Glutamatergic neuron (in vitro differentiated cells): Measurements from ENCODE around the gene UBR4. TPM values are rescaled to one million over a fixed set of nuclear protein-coding genes. Genes with fewer than 3 reads are reported as not detected.
"Not testable (repeated sequence)": the region's sequence is repeated elsewhere in the genome, so short reads cannot be mapped to it uniquely, and the experiment has no call there.

Experiments
- DNase-seq: peaks from one replicate; pipeline ENCODE4 v3.0.0; 2022
- H3K27ac Mint-ChIP-seq: one replicate; pipeline ENCODE4 v1.8.0; 2020; ENCODE audit warnings: mild to moderate bottlenecking, mixed read lengths, inconsistent platforms; ENCODE audit not compliant: unreplicated experiment
- H3K27me3 Mint-ChIP-seq: one replicate; pipeline ENCODE4 v1.8.0; 2020; ENCODE audit warnings: mild to moderate bottlenecking, moderate library complexity, mixed read lengths, inconsistent platforms; ENCODE audit not compliant: unreplicated experiment
- H3K36me3 Mint-ChIP-seq: one replicate; pipeline ENCODE4 v1.8.0; 2020; ENCODE audit warnings: mild to moderate bottlenecking, mixed read lengths, inconsistent platforms; ENCODE audit not compliant: unreplicated experiment
- H3K4me1 Mint-ChIP-seq: one replicate; pipeline ENCODE4 v1.8.0; 2020; ENCODE audit warnings: mild to moderate bottlenecking, low read depth, mixed read lengths, inconsistent platforms; ENCODE audit not compliant: unreplicated experiment
- H3K4me3 Mint-ChIP-seq: one replicate; pipeline ENCODE4 v1.8.0; 2020; ENCODE audit warnings: mild to moderate bottlenecking, mixed read lengths, inconsistent platforms; ENCODE audit not compliant: unreplicated experiment
- H3K9me3 Mint-ChIP-seq: one replicate; pipeline ENCODE4 v1.8.0; 2020; ENCODE audit warnings: mild to moderate bottlenecking, moderate library complexity, mixed read lengths, inconsistent platforms; ENCODE audit not compliant: unreplicated experiment
- CTCF ChIP-seq: fragments of 200-600 bp; sonication (generic); IDR thresholded peaks from one replicate; pipeline ENCODE4 v1.5.0; 2021; ENCODE audit not compliant: partially characterized antibody, unreplicated experiment
- total RNA-seq: library from RNA; stranded (reverse); fragmentation: NEBNext Ultra II Directional; extraction: Animal tissue kit (Norgen Biotek cat#: 25700); gene quantifications from one replicate; pipeline ENCODE4 v1.2.1, GENCODE V29; 2021; ENCODE audit not compliant: unreplicated experiment

The UBR4 gene
- total RNA-seq, 1 donor from 2014 or later = 176 TPM

GRCh38 chr1:19219451-19219850 lies 9.4 kb upstream of the UBR4 start:
- Mint-ChIP-seq H3K27ac (peak overlapping the region; percentile 2), H3K4me1 (no peaks in the 10 kb centered on the region), H3K36me3 (peaks cover 8% of the 10 kb centered on the region), H3K9me3 (no peaks in the 10 kb centered on the region), H3K4me3 (no peak overlapping the region), H3K27me3 (peaks cover 3% of the 10 kb centered on the region)
- TF ChIP-seq CTCF = no peak
- no peak for DNase-seq

- not testable (repeated sequence) for DNase-seq, H3K9me3 Mint-ChIP-seq, H3K27me3 Mint-ChIP-seq, H3K4me3 Mint-ChIP-seq, H3K27ac Mint-ChIP-seq, H3K4me1 Mint-ChIP-seq, H3K36me3 Mint-ChIP-seq
Observed at GRCh38 chr1:19216585-19216984, 6.5 kb upstream of the UBR4 start.

- Mint-ChIP-seq H3K27ac (no peak overlapping the region), H3K4me3 (no peak overlapping the region), H3K9me3 (no peaks in the 10 kb centered on the region), H3K27me3 (peaks cover 3% of the 10 kb centered on the region), H3K36me3 (no peaks in the 10 kb centered on the region), H3K4me1 (peaks cover 6% of the 10 kb centered on the region)
- TF ChIP-seq CTCF = no peak
- no peak for DNase-seq
Observed at GRCh38 chr1:19213580-19213979, 3.5 kb upstream of the UBR4 start.

- DNase-seq = no peak
- H3K27me3 Mint-ChIP-seq = peaks cover 3% of the 10 kb centered on the region
- H3K27ac Mint-ChIP-seq = no peak overlapping the region
- no peak for TF ChIP-seq CTCF
- no peaks in the 10 kb centered on the region for H3K9me3 Mint-ChIP-seq
- no peaks in the 10 kb centered on the region for H3K36me3 Mint-ChIP-seq
- H3K4me1 Mint-ChIP-seq = peaks cover 9% of the 10 kb centered on the region
- H3K4me3 Mint-ChIP-seq = no peak overlapping the region
Observed at GRCh38 chr1:19212167-19212566, 2.1 kb upstream of the UBR4 start.

- H3K4me3 Mint-ChIP-seq = peak overlapping the region; percentile 91
- H3K27ac Mint-ChIP-seq = peak overlapping the region; percentile 92
- TF ChIP-seq CTCF = no peak
- no peaks in the 10 kb centered on the region for H3K36me3 Mint-ChIP-seq
- DNase-seq = no peak
- H3K27me3 Mint-ChIP-seq = no peaks in the 10 kb centered on the region
- H3K9me3 Mint-ChIP-seq = no peaks in the 10 kb centered on the region
- peaks cover 13% of the 10 kb centered on the region for H3K4me1 Mint-ChIP-seq
Observed at GRCh38 chr1:19210772-19211549, 895 bp upstream of the UBR4 start.
